HCT116 (cell line): ENCODE data around the gene GGT5.
A peak's percentile ranks its signal among the peaks of the same experiment; 100 is the strongest.

ENCODE experiments used
- POLR2AphosphoS5 ChIP-seq: IDR thresholded peaks from 2 replicates; pipeline ENCODE4 v1.6.1; 2011; ENCODE audit warnings: mild to moderate bottlenecking, low read depth, low read length, moderate library complexity
- SIN3A ChIP-seq: IDR thresholded peaks from 2 replicates; pipeline ENCODE4 v1.6.1; 2012; ENCODE audit warnings: low read depth
- ZNF274 ChIP-seq: fragments of 200-500 bp; sonication (Bioruptor generic); IDR thresholded peaks from 2 replicates; pipeline ENCODE4 v1.6.1; 2014; ENCODE audit warnings: mild to moderate bottlenecking, low read depth, low read length, inconsistent platforms
- TF ChIP-seq, protein P1 (sequence below), 3 experiments: fragments of 200-600 bp in 1 of 3; sonication (generic) in 1 of 3; IDR thresholded peaks in 2 of 3; conservative IDR thresholded peaks in 1 of 3; 2 replicates each; pipeline ENCODE4 v1.5.1; 2012 to 2017; ENCODE audit warnings: low read depth in 2 of 3, low read length in 2 of 3, antibody characterized with exemption in 1 of 3, borderline replicate concordance in 1 of 3, control low read depth in 1 of 3, mild to moderate bottlenecking in 1 of 3, mixed read lengths in 1 of 3, mixed run types in 1 of 3, moderate library complexity in 1 of 3; ENCODE audit not compliant: insufficient read depth in 1 of 3

DNA sequence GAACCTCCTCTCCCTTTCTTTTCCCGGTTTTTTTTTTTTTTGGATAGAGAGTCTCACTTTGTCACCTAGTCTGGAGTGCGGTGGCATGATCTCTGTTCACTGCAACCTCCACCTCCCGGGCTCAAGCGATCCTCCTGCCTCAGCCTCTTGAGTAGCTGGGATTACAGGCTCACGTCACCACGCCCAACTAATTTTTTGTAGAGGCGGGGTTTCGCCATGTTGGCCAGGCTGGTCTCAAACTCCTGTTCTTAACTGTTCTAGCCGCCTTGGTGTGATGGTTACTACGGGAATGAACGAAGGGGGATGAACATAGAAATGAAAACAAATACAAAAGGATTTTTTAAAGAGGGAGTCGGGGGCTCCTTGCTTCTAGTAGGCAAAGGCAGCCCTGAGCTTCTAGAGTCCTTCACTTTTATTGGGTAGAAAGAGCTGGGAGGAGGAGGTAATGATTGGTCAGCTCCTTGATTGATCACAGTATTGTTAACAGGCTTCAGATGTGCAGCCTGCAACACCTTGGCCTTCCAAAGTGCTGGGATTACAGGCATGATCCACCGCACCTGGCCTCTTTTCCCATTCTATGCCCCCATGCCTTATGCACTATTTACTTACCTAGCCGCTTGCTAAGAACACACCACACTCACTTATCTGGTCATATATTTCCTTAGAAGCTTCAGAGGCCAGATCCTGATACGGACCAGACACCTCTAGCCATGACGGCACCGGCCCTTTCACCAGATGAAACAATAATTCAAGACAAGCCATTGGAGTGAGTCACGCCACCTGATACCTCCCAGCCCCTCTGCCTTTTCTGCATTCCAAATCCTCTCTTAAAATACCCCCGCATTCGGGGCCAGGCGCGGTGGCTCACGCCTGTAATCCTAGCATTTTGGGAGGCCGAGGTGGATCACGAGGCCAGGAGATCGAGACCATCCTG, 42.9 kb downstream of the GGT5 start:
- TF ChIP-seq ZNF274 (no peak), POLR2AphosphoS5 (no peak), SIN3A (0 out of 2 replicates have a peak, but pooled peaks have one; percentile 36)
- TF ChIP-seq, protein P1, sequence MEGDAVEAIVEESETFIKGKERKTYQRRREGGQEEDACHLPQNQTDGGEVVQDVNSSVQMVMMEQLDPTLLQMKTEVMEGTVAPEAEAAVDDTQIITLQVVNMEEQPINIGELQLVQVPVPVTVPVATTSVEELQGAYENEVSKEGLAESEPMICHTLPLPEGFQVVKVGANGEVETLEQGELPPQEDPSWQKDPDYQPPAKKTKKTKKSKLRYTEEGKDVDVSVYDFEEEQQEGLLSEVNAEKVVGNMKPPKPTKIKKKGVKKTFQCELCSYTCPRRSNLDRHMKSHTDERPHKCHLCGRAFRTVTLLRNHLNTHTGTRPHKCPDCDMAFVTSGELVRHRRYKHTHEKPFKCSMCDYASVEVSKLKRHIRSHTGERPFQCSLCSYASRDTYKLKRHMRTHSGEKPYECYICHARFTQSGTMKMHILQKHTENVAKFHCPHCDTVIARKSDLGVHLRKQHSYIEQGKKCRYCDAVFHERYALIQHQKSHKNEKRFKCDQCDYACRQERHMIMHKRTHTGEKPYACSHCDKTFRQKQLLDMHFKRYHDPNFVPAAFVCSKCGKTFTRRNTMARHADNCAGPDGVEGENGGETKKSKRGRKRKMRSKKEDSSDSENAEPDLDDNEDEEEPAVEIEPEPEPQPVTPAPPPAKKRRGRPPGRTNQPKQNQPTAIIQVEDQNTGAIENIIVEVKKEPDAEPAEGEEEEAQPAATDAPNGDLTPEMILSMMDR (IDR thresholded peaks at IDR 0.05 in 2 of 3, conservative IDR thresholded peaks at IDR 0.05 in 1 of 3; ENCODE audit: borderline replicate concordance in 1 of 3, insufficient read depth in 1 of 3, low read depth in 2 of 3, low read length in 2 of 3), result no peak
